GM23248 (cell line): ENCODE data around the gene MYPN. TPM values are rescaled to one million over a fixed set of nuclear protein-coding genes. Genes with fewer than 3 reads are reported as not detected.

Experiments
- DNase-seq: peaks from one replicate; pipeline ENCODE4 v3.0.0-alpha.2; 2015
- H2AFZ ChIP-seq: fragments of 200-600 bp; sonication (generic); 2 replicates; pipeline ENCODE4 v1.6.1; 2016; ENCODE audit warnings: antibody characterized with exemption
- H3F3A ChIP-seq: fragments of 200-600 bp; sonication (generic); 2 replicates; pipeline ENCODE4 v1.6.1; 2016; ENCODE audit warnings: mild to moderate bottlenecking, antibody characterized with exemption, mixed run types; ENCODE audit not compliant: insufficient read depth
- H3K27ac ChIP-seq: fragments of 200-600 bp; sonication (generic); 2 replicates; pipeline ENCODE4 v1.5.1; 2016; ENCODE audit warnings: mild to moderate bottlenecking
- H3K27me3 ChIP-seq: fragments of 200-600 bp; sonication (generic); replicated peaks from 2 replicates; pipeline ENCODE4 v1.6.1; 2016; ENCODE audit warnings: mild to moderate bottlenecking; ENCODE audit not compliant: insufficient read depth
- H3K36me3 ChIP-seq: fragments of 200-600 bp; sonication (generic); 2 replicates; pipeline ENCODE4 v1.6.1; 2016; ENCODE audit warnings: low read depth, mild to moderate bottlenecking
- H3K4me1 ChIP-seq: fragments of 200-600 bp; sonication (generic); 2 replicates; pipeline ENCODE4 v1.6.1; 2016; ENCODE audit warnings: mild to moderate bottlenecking; ENCODE audit not compliant: insufficient read depth
- H3K4me2 ChIP-seq: fragments of 200-600 bp; sonication (generic); one replicate; pipeline ENCODE4 v1.6.1; 2016; ENCODE audit warnings: mild to moderate bottlenecking; ENCODE audit not compliant: unreplicated experiment
- H3K4me3 ChIP-seq: fragments of 200-600 bp; sonication (generic); 2 replicates; pipeline ENCODE4 v1.5.1; 2016; ENCODE audit warnings: mild to moderate bottlenecking
- H3K79me2 ChIP-seq: fragments of 200-600 bp; sonication (generic); 2 replicates; pipeline ENCODE4 v1.6.1; 2016; ENCODE audit warnings: mild to moderate bottlenecking; ENCODE audit not compliant: insufficient read depth
- H3K9ac ChIP-seq: fragments of 200-600 bp; sonication (generic); 2 replicates; pipeline ENCODE4 v1.6.1; 2016; ENCODE audit warnings: mild to moderate bottlenecking
- H3K9me2 ChIP-seq: fragments of 200-600 bp; sonication (generic); 2 replicates; pipeline ENCODE4 v1.6.1; 2016; ENCODE audit warnings: mixed run types, mild to moderate bottlenecking, moderate library complexity; ENCODE audit not compliant: insufficient read depth
- H3K9me3 ChIP-seq: fragments of 200-600 bp; sonication (generic); one replicate; pipeline ENCODE4 v1.6.1; 2017; ENCODE audit warnings: low read depth
- H4K20me1 ChIP-seq: fragments of 200-600 bp; sonication (generic); 2 replicates; pipeline ENCODE4 v1.6.0; 2016; ENCODE audit not compliant: insufficient read depth
- EZH2 ChIP-seq: fragments of 200-600 bp; sonication (generic); IDR thresholded peaks from 2 replicates; pipeline ENCODE4 v1.6.1; 2018; ENCODE audit warnings: antibody characterized with exemption, mild to moderate bottlenecking; ENCODE audit not compliant: insufficient read depth, poor library complexity, severe bottlenecking
- EZH2phosphoT487 ChIP-seq: fragments of 200-600 bp; sonication (generic); IDR thresholded peaks from 2 replicates; pipeline ENCODE4 v1.6.1; 2018; ENCODE audit warnings: antibody characterized with exemption, moderate library complexity, mild to moderate bottlenecking, low read depth; ENCODE audit not compliant: insufficient read depth
- WGBS, 2 experiments: methylation state at CpG; one replicate each; pipeline ENCODE4 v1.1.6; 2015 to 2017; ENCODE audit warnings: low lambda C conversion rate in 2 of 2, low coverage in 1 of 2; ENCODE audit errors: missing lambda C conversion rate in 2 of 2; 5-methylcytosine and 5-hydroxymethylcytosine counted together
- in situ Hi-C: fragments of 300-500 bp; cut with MboI; formaldehyde crosslinking; loops from 2 replicates; pipeline ENCODE4 v1.15.0; 2020
- polyA plus RNA-seq: library from polyadenylated mRNA; unstranded; fragments of >200 nt; fragmentation: Nextera tagmentation; extraction: Ambion mirVana; gene quantifications from 2 replicates; pipeline ENCODE4 v1.2.1, GENCODE V29; 2016
- total RNA-seq: library from RNA; depleted of rRNA; stranded (reverse); fragments of >200 nt; shearing (Covaris generic); gene quantifications from 2 replicates; pipeline ENCODE4 v1.2.3, GENCODE V29; 2014

The MYPN gene
- total and polyA plus RNA-seq, 2 experiments from 2014 or later = 9.2 to 14.5 TPM

- DNase-seq = no peak
- Histone ChIP-seq H3K9ac (no peak overlapping the region), H3F3A (peaks cover 39% of the 10 kb centered on the region), H3K4me2 (peak overlapping the region; percentile 29), H3K4me1 (peaks cover 69% of the 10 kb centered on the region), H3K27ac (peak overlapping the region; percentile 31), H3K9me3 (no peaks in the 10 kb centered on the region), H3K79me2 (peaks cover 5% of the 10 kb centered on the region; the same call in 1 of the 2 replicates), H3K4me3 (no peak overlapping the region), H3K36me3 (no peaks in the 10 kb centered on the region), H2AFZ (peak overlapping the region; percentile 35; the same call in 1 of the 2 replicates), H4K20me1 (no peaks in the 10 kb centered on the region), H3K27me3 (no peaks in the 10 kb centered on the region), H3K9me2 (no peaks in the 10 kb centered on the region)
- in situ Hi-C loops = loop anchor here (10.0 kb wide), 1 partner anchor 218 kb away; no protein-coding TSS in a partner anchor
- TF ChIP-seq EZH2phosphoT487 (no peak), EZH2 (no peak)
- WGBS, 2 experiments = 94% methylated on average over 7 of the region's 7 CpGs
Measured at GRCh38 chr10:68086910-68087684, 22.2 kb upstream of the MYPN start.

- Histone ChIP-seq H2AFZ (peak overlapping the region; percentile 35; the same call in 1 of the 2 replicates), H3K4me3 (no peak overlapping the region), H3K36me3 (no peaks in the 10 kb centered on the region), H4K20me1 (no peaks in the 10 kb centered on the region), H3K9me2 (no peaks in the 10 kb centered on the region), H3K79me2 (peaks cover 5% of the 10 kb centered on the region; the same call in 1 of the 2 replicates), H3K27me3 (no peaks in the 10 kb centered on the region), H3K4me1 (peaks cover 76% of the 10 kb centered on the region), H3F3A (peaks cover 45% of the 10 kb centered on the region), H3K27ac (peak overlapping the region; percentile 31), H3K9me3 (no peaks in the 10 kb centered on the region), H3K4me2 (peak overlapping the region; percentile 29), H3K9ac (no peak overlapping the region)
- WGBS, 2 experiments = 82 to 93% methylated on average over 2 of the region's 2 CpGs
- DNase-seq = no peak
- TF ChIP-seq EZH2phosphoT487 (no peak), EZH2 (no peak)
- in situ Hi-C loops = loop anchor here (10.0 kb wide), 1 partner anchor 217 kb away; no protein-coding TSS in a partner anchor
Measured at GRCh38 chr10:68087685-68088401, 21.4 kb upstream of the MYPN start.

GRCh38 chr10:68088740-68089139, 20.5 kb upstream of the MYPN start:
- Histone ChIP-seq H3K79me2 (peaks cover 5% of the 10 kb centered on the region; the same call in 1 of the 2 replicates), H3F3A (peaks cover 41% of the 10 kb centered on the region), H3K9ac (no peak overlapping the region), H4K20me1 (no peaks in the 10 kb centered on the region), H3K27me3 (no peaks in the 10 kb centered on the region), H3K4me2 (peak overlapping the region; percentile 11), H3K4me3 (no peak overlapping the region), H3K36me3 (no peaks in the 10 kb centered on the region), H3K9me3 (no peaks in the 10 kb centered on the region), H3K4me1 (peaks cover 75% of the 10 kb centered on the region), H3K9me2 (no peaks in the 10 kb centered on the region), H2AFZ (no peak overlapping the region), H3K27ac (peak overlapping the region; percentile 24; the same call in 1 of the 2 replicates)
- in situ Hi-C loops = loop anchor here (10.0 kb wide), 1 partner anchor 216 kb away; no protein-coding TSS in a partner anchor
- 80 to 85% methylated on average over 4 of the region's 4 CpGs for WGBS, 2 experiments
- DNase-seq = no peak
- no peak for TF ChIP-seq EZH2
- no peak for TF ChIP-seq EZH2phosphoT487

DNA sequence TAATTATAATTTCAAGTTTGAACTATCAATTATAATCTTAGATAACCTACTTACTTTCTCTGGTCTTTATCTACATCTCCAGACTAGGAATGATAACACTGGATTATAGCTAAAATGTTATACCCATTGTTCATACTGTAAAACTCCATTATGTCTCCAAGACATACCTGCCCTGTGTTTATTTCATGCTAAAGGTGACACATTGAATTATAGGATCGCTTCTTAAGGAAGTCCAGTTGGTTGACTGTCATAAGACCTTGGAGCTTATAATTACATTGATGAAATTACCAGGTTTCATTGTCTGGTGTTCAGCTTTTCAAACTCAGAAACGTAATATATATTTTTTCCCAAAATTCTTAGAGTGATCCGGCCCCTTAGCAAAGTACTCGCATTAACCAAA, 18.7 kb upstream of the MYPN start:
- no peaks in the 10 kb centered on the region for H3K79me2 ChIP-seq
- H2AFZ ChIP-seq = no peak overlapping the region
- peaks cover 72% of the 10 kb centered on the region for H3K4me1 ChIP-seq
- no peak for TF ChIP-seq EZH2
- no peak for TF ChIP-seq EZH2phosphoT487
- H4K20me1 ChIP-seq = no peaks in the 10 kb centered on the region
- H3K9me2 ChIP-seq = no peaks in the 10 kb centered on the region
- in situ Hi-C loops = no loop called here
- no peak overlapping the region for H3K4me3 ChIP-seq
- peaks cover 40% of the 10 kb centered on the region for H3F3A ChIP-seq
- 91% methylated on average over 4 of the region's 4 CpGs for WGBS, 2 experiments
- no peaks in the 10 kb centered on the region for H3K27me3 ChIP-seq
- H3K36me3 ChIP-seq = no peaks in the 10 kb centered on the region
- no peak overlapping the region for H3K4me2 ChIP-seq
- no peak overlapping the region for H3K27ac ChIP-seq
- H3K9ac ChIP-seq = no peak overlapping the region
- no peak for DNase-seq
- H3K9me3 ChIP-seq = no peaks in the 10 kb centered on the region
